A673 (cell line): ENCODE results near the gene AGO1. TPM values are rescaled to one million over a fixed set of nuclear protein-coding genes. Genes with fewer than 3 reads are reported as not detected.

ENCODE experiments used
- BruUV-seq: library from RNA; stranded (reverse); fragments of 400-500 nt; replicated peaks from 2 replicates; lab custom pipeline; 2021; lab: Mats Ljungman, UMichigan
- CTCF ChIA-PET: fragments of 300-600 bp; sonication (Branson Sonifier 250); formaldehyde crosslinking; loops from one replicate; lab custom pipeline; 2022; ENCODE audit warnings: antibody characterized with exemption; lab: Charles Lee
- POLR2A ChIA-PET: fragments of 300-600 bp; sonication (Branson Sonifier 250); formaldehyde crosslinking; loops from one replicate; lab custom pipeline; 2022; ENCODE audit warnings: antibody characterized with exemption; ENCODE audit not compliant: low non-redundant PET; lab: Charles Lee
- DNase-seq: peaks from one replicate; pipeline ENCODE4 v3.0.0-alpha.2; 2015; ENCODE audit warnings: low spot score
- H3K27ac ChIP-seq: fragments of 200-600 bp; sonication (generic); 2 replicates; pipeline ENCODE4 v1.5.1; 2016; ENCODE audit warnings: mixed run types, low read depth, mild to moderate bottlenecking, mixed read lengths, antibody characterized with exemption, low read length; ENCODE audit not compliant: poor library complexity, severe bottlenecking
- H3K27me3 ChIP-seq: fragments of 200-600 bp; sonication (generic); replicated peaks from 2 replicates; pipeline ENCODE4 v1.6.1; 2017; ENCODE audit warnings: mixed run types, low read depth, mild to moderate bottlenecking, mixed read lengths, antibody characterized with exemption, low read length; ENCODE audit not compliant: insufficient read depth, poor library complexity
- H3K36me3 ChIP-seq: fragments of 200-600 bp; sonication (generic); 2 replicates; pipeline ENCODE4 v1.6.1; 2016; ENCODE audit warnings: mixed run types, mild to moderate bottlenecking, mixed read lengths, antibody characterized with exemption, low read length; ENCODE audit not compliant: insufficient read depth, poor library complexity, severe bottlenecking
- H3K4me1 ChIP-seq: fragments of 200-600 bp; sonication (generic); 2 replicates; pipeline ENCODE4 v1.6.1; 2017; ENCODE audit warnings: mixed run types, mild to moderate bottlenecking, mixed read lengths, antibody characterized with exemption, low read length; ENCODE audit not compliant: insufficient read depth, poor library complexity, severe bottlenecking
- H3K4me3 ChIP-seq: fragments of 200-600 bp; sonication (generic); 2 replicates; pipeline ENCODE4 v1.5.1; 2016; ENCODE audit warnings: low read depth, mixed run types, mild to moderate bottlenecking, mixed read lengths, low read length; ENCODE audit not compliant: poor library complexity, severe bottlenecking
- H3K9me3 ChIP-seq: fragments of 200-600 bp; sonication (generic); 2 replicates; pipeline ENCODE4 v1.6.1; 2016; ENCODE audit warnings: mixed run types, low read depth, mild to moderate bottlenecking, mixed read lengths, antibody characterized with exemption, low read length; ENCODE audit not compliant: poor library complexity, severe bottlenecking
- EZH2 ChIP-seq: fragments of 200-600 bp; sonication (generic); IDR thresholded peaks from 2 replicates; pipeline ENCODE4 v1.6.1; 2017; ENCODE audit warnings: borderline replicate concordance, low read depth, mild to moderate bottlenecking, mixed read lengths, antibody characterized with exemption, low read length; ENCODE audit not compliant: poor library complexity, severe bottlenecking
- intact Hi-C: fragments of 100-400 bp; cut with micrococcal nuclease; formaldehyde crosslinking; loops from one replicate; pipeline ENCODE4 v1.10.0; 2022; ENCODE audit not compliant: unreplicated experiment
- total RNA-seq: library from RNA; stranded (reverse); gene quantifications from 2 replicates; pipeline ENCODE4 v1.2.3, GENCODE V29; 2021
- TF ChIP-seq, protein P1 (sequence below): fragments of 300-800, 200-600 bp; sonication (generic); conservative IDR thresholded peaks from 2 replicates; pipeline ENCODE4 v1.5.1; 2017; ENCODE audit warnings: low read depth, mild to moderate bottlenecking, antibody characterized with exemption, low read length, moderate library complexity, mixed read lengths

AGO1 gene
- total RNA-seq, 1 experiment from 2014 or later = 58.7 TPM

DNA sequence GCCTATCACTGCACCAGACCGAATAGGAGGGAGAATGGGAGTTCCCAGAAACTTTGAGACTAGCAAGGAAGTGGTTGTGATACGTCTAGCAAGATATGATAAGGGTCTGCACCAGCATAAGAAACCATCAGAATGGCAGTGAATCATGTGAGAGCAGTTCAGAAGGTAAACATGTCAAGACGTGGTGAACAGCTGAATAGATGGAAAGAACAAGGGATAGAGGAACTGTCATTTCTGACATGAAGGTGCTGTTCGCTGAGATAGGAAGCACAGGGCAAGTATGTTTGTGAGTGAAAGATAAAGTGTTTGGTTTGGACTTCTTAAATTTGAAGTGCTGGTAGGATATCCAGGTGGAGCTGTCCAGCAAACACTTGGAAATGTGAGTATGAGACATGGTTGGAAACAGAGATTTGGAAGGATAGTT, 1.1 kb upstream of the AGO1 start:
- no peak overlapping the region for H3K4me3 ChIP-seq
- DNase-seq = no peak
- intact Hi-C loops = no loop called here
- no peaks in the 10 kb centered on the region for H3K27me3 ChIP-seq
- BruUV-seq = no TSS peak
- ChIA-PET POLR2A (no interaction called here), CTCF (no interaction called here)
- TF ChIP-seq, protein P1, sequence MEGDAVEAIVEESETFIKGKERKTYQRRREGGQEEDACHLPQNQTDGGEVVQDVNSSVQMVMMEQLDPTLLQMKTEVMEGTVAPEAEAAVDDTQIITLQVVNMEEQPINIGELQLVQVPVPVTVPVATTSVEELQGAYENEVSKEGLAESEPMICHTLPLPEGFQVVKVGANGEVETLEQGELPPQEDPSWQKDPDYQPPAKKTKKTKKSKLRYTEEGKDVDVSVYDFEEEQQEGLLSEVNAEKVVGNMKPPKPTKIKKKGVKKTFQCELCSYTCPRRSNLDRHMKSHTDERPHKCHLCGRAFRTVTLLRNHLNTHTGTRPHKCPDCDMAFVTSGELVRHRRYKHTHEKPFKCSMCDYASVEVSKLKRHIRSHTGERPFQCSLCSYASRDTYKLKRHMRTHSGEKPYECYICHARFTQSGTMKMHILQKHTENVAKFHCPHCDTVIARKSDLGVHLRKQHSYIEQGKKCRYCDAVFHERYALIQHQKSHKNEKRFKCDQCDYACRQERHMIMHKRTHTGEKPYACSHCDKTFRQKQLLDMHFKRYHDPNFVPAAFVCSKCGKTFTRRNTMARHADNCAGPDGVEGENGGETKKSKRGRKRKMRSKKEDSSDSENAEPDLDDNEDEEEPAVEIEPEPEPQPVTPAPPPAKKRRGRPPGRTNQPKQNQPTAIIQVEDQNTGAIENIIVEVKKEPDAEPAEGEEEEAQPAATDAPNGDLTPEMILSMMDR = no peak
- TF ChIP-seq EZH2 = no peak
- H3K27ac ChIP-seq = no peak overlapping the region
- H3K36me3 ChIP-seq = no peaks in the 10 kb centered on the region
- H3K4me1 ChIP-seq = peaks cover 22% of the 10 kb centered on the region
- no peaks in the 10 kb centered on the region for H3K9me3 ChIP-seq

DNA sequence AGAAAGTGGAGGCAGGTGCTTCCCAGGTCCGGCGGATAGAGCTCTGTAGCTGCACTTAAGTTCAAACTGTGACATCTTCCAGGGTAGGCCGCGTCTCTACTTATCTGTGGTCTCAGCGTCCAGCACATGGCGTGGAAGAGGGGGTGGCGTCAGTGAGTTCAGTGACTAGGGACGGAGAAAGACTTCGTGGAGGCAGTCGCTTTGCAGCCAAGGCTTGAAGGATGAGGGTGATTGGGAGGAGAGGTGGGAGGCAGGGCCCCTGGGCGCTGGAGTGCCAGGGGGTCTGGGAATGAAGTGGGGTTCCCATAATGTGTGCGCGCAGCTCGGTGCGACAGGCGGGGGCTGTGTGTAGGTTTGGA, 444 bp upstream of the AGO1 start:
- TF ChIP-seq, protein P1 = no peak
- no peak for TF ChIP-seq EZH2
- peaks cover 22% of the 10 kb centered on the region for H3K4me1 ChIP-seq
- no peak for DNase-seq
- no peak overlapping the region for H3K27ac ChIP-seq
- intact Hi-C loops = no loop called here
- H3K9me3 ChIP-seq = no peaks in the 10 kb centered on the region
- H3K27me3 ChIP-seq = no peaks in the 10 kb centered on the region
- ChIA-PET CTCF (interaction anchor here (0.8 kb wide), 2 partner anchors 11 to 15 kb away, joined by 3 to 7 read pairs; no protein-coding TSS in a partner anchor), POLR2A (no interaction called here)
- H3K36me3 ChIP-seq = no peaks in the 10 kb centered on the region
- peak overlapping the region; percentile 93 for H3K4me3 ChIP-seq
- BruUV-seq = no TSS peak

DNA sequence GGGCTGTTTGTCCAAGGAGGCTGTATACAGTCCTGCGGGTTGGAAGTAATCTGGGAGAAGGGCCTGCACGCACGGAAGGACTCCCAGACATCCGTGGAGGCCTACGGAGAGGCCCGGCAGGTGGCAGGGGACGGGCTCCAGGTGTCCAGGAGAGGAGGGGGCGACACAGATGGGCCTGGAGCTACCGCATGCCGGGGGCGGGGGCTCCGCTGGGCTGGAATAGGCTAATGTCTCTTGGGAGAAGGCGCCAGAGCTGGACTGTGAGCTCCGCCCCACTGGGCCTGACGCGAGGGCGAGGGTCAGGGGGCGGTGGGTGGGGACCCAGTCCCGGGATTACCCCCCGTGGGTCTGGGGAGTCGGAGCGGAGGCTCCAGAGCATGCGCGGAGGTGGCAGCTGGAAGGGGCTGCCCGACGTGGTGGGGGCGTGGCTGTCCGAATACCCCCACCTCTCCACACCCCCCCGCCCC, 659 bp downstream of the AGO1 start:
- peaks cover 4% of the 10 kb centered on the region for H3K36me3 ChIP-seq
- DNase-seq = peak; percentile 72
- no peak for TF ChIP-seq EZH2
- TF ChIP-seq, protein P1 = no peak
- H3K4me1 ChIP-seq = peaks cover 22% of the 10 kb centered on the region
- peak overlapping the region; percentile 82 for H3K27ac ChIP-seq
- no TSS peak for BruUV-seq
- H3K4me3 ChIP-seq = peak overlapping the region; percentile 93
- H3K9me3 ChIP-seq = no peaks in the 10 kb centered on the region
- POLR2A ChIA-PET = no interaction called here
- CTCF ChIA-PET = interaction anchor here (0.5 to 0.9 kb wide), 11 partner anchors 10 to 732 kb away, joined by 3 to 9 read pairs (median 4); partner anchors contain the start of gene AGO3
- H3K27me3 ChIP-seq = no peaks in the 10 kb centered on the region
- intact Hi-C loops = no loop called here
